Mesothelial cell of epicardium (in vitro differentiated cells): ENCODE results near the gene SNAPIN. TPM values are rescaled to one million over a fixed set of nuclear protein-coding genes. Genes with fewer than 3 reads are reported as not detected.
"Not testable (repeated sequence)": the region's sequence is repeated elsewhere in the genome, so short reads cannot be mapped to it uniquely, and the experiment has no call there.

Experiments
- DNase-seq, 2 experiments: peaks; one replicate each; pipeline ENCODE4 v3.0.0; 2021; ENCODE audit warnings: low spot score in 2 of 2; ENCODE audit not compliant: unreplicated experiment in 2 of 2
- H3K27ac Mint-ChIP-seq: 2 replicates; pipeline ENCODE4 v1.8.0; 2021; ENCODE audit warnings: mixed read lengths
- H3K27me3 Mint-ChIP-seq: 2 replicates; pipeline ENCODE4 v1.8.0; 2021; ENCODE audit warnings: low read depth, mixed read lengths
- H3K36me3 Mint-ChIP-seq: 2 replicates; pipeline ENCODE4 v1.8.0; 2021; ENCODE audit warnings: mixed read lengths
- H3K4me1 Mint-ChIP-seq: 2 replicates; pipeline ENCODE4 v1.8.0; 2021; ENCODE audit warnings: mixed read lengths
- H3K4me3 Mint-ChIP-seq: 2 replicates; pipeline ENCODE4 v1.8.0; 2021; ENCODE audit warnings: mild to moderate bottlenecking, moderate library complexity, mixed read lengths
- H3K9me3 Mint-ChIP-seq: 2 replicates; pipeline ENCODE4 v1.8.0; 2021; ENCODE audit warnings: mixed read lengths
- CTCF ChIP-seq: fragments of 200-600 bp; sonication (generic); IDR thresholded peaks from one replicate; pipeline ENCODE4 v1.5.0; 2021; ENCODE audit warnings: antibody characterized with exemption; ENCODE audit not compliant: unreplicated experiment
- total RNA-seq: library from RNA; stranded (reverse); gene quantifications from 3 replicates; pipeline ENCODE4 v1.2.1, GENCODE V29; 2021

The SNAPIN gene
- total RNA-seq, 1 donor from 2014 or later: 34.6 TPM

- Mint-ChIP-seq H3K9me3 (no peaks in the 10 kb centered on the region), H3K4me1 (peaks cover 17% of the 10 kb centered on the region), H3K4me3 (no peak overlapping the region), H3K27me3 (no peaks in the 10 kb centered on the region), H3K27ac (no peak overlapping the region), H3K36me3 (peaks cover 20% of the 10 kb centered on the region)
- DNase-seq: no peak
- TF ChIP-seq CTCF: no peak
Measured at GRCh38 chr1:153670257-153670858, 11.9 kb downstream of the SNAPIN start.

GRCh38 chr1:153670859-153671627, 12.5 kb downstream of the SNAPIN start, which contains the start of gene ILF2:
ILF2 (minus strand) TSS chr1:153670993; CDS start chr1:153670922, 71 bp downstream.
- Mint-ChIP-seq H3K4me1 (peaks cover 17% of the 10 kb centered on the region), H3K27me3 (no peaks in the 10 kb centered on the region), H3K4me3 (no peak within 1 kb of the TSS), H3K9me3 (no peaks in the 10 kb centered on the region), H3K36me3 (peaks cover 18% of the 10 kb centered on the region), H3K27ac (peak within 1 kb of the TSS; percentile 67)
- TF ChIP-seq CTCF: no peak
- peak; percentile 87 to 97 for DNase-seq

GRCh38 chr1:153671628-153672353, 13.3 kb downstream of the SNAPIN start:
- peaks cover 18% of the 10 kb centered on the region for H3K36me3 Mint-ChIP-seq
- H3K27ac Mint-ChIP-seq: peak overlapping the region; percentile 67
- not testable (repeated sequence) for H3K9me3 Mint-ChIP-seq, DNase-seq, H3K27me3 Mint-ChIP-seq, H3K4me3 Mint-ChIP-seq
- peaks cover 17% of the 10 kb centered on the region for H3K4me1 Mint-ChIP-seq

GRCh38 chr1:153673511-153673910, 15.0 kb downstream of the SNAPIN start:
- Mint-ChIP-seq H3K36me3 (peaks cover 4% of the 10 kb centered on the region), H3K4me3 (no peak overlapping the region), H3K9me3 (no peaks in the 10 kb centered on the region), H3K4me1 (peaks cover 26% of the 10 kb centered on the region), H3K27me3 (peaks cover 12% of the 10 kb centered on the region), H3K27ac (peak overlapping the region; percentile 22)
- no peak for DNase-seq
- no peak for TF ChIP-seq CTCF

- Mint-ChIP-seq H3K27ac (no peak overlapping the region), H3K9me3 (no peaks in the 10 kb centered on the region), H3K4me1 (peaks cover 23% of the 10 kb centered on the region), H3K4me3 (peak overlapping the region; percentile 79), H3K27me3 (peaks cover 49% of the 10 kb centered on the region), H3K36me3 (no peaks in the 10 kb centered on the region)
- peak; percentile 71 for TF ChIP-seq CTCF
- peak in 1 of 2 experiments; percentile 64 for DNase-seq
Measured at GRCh38 chr1:153677718-153678518, 19.4 kb downstream of the SNAPIN start.
